Endothelial cell of umbilical vein (primary cell): ENCODE data around the gene ATG5. TPM values are rescaled to one million over a fixed set of nuclear protein-coding genes. Genes with fewer than 3 reads are reported as not detected.

Source experiments
- BruUV-seq: library from RNA; stranded (reverse); fragments of 400-500 nt; replicated peaks from 2 replicates; lab custom pipeline; 2021; lab: Mats Ljungman, UMichigan
- CTCF ChIA-PET: fragments of 300-600, 350-600 bp; sonication (Branson Sonifier 250); formaldehyde crosslinking; loops from one replicate; lab custom pipeline; 2021; ENCODE audit warnings: antibody characterized with exemption, inconsistent platforms; lab: Charles Lee
- POLR2A ChIA-PET: fragments of 300-600, 350-600 bp; sonication (Branson Sonifier 250); formaldehyde crosslinking; loops from one replicate; lab custom pipeline; 2021; ENCODE audit warnings: antibody characterized with exemption, inconsistent platforms; lab: Charles Lee
- DNase-seq: peaks from one replicate; pipeline ENCODE4 v3.0.0-alpha.2; 2011; ENCODE audit warnings: low read depth, low spot score
- FAIRE-seq: peaks from 2 replicates; lab custom pipeline; 2011; peaks lifted over from hg19 to GRCh38; lab: Jason Lieb, UNC
- H2AFZ ChIP-seq: 2 replicates; pipeline ENCODE4 v1.6.0; 2012; ENCODE audit warnings: low read depth, low read length, control low read depth, inconsistent platforms
- H3K27ac ChIP-seq: 2 replicates; pipeline ENCODE4 v1.5.1; 2011; ENCODE audit warnings: low read depth, mild to moderate bottlenecking, control low read depth, low read length, moderate library complexity; ENCODE audit not compliant: insufficient read depth
- H3K27me3 ChIP-seq, 2 experiments: 2 replicates each; pipeline versions ENCODE4 v1.6.0 to v1.6.1; 2011; ENCODE audit warnings: low read length in 2 of 2, mixed read lengths in 1 of 2; ENCODE audit not compliant: control insufficient read depth in 2 of 2, insufficient read depth in 2 of 2
- H3K36me3 ChIP-seq, 2 experiments: 2 replicates in 1 of 2; 3 replicates in 1 of 2; pipeline ENCODE4 v1.5.1; 2011; ENCODE audit warnings: low read length in 2 of 2, mild to moderate bottlenecking in 1 of 2, moderate library complexity in 1 of 2; ENCODE audit not compliant: control insufficient read depth in 2 of 2, insufficient read depth in 2 of 2; ENCODE audit errors: extremely low read depth in 1 of 2
- H3K4me1 ChIP-seq: 3 replicates; pipeline ENCODE4 v1.5.1; 2011; ENCODE audit warnings: mild to moderate bottlenecking, low read length; ENCODE audit not compliant: control insufficient read depth, insufficient read depth; ENCODE audit errors: extremely low read depth
- H3K4me2 ChIP-seq: 2 replicates; pipeline ENCODE4 v1.6.1; 2011; ENCODE audit warnings: low read length, control low read depth, mixed read lengths; ENCODE audit not compliant: insufficient read depth
- H3K4me3 ChIP-seq, 3 experiments: fragments of 200-600 bp in 1 of 3; sonication (generic), shearing (Covaris generic) in 1 of 3; replicated peaks in 1 of 3; 2 replicates each; pipeline ENCODE4 v1.5.1; 2011 to 2016; ENCODE audit warnings: control low read depth in 3 of 3, low read length in 3 of 3, mild to moderate bottlenecking in 2 of 3, inconsistent platforms in 1 of 3, low read depth in 1 of 3, moderate library complexity in 1 of 3; ENCODE audit not compliant: insufficient read depth in 1 of 3
- H3K79me2 ChIP-seq: 2 replicates; pipeline ENCODE4 v1.6.0; 2012; ENCODE audit warnings: low read length, inconsistent platforms; ENCODE audit not compliant: control insufficient read depth, insufficient read depth
- H3K9ac ChIP-seq: replicated peaks from 2 replicates; pipeline ENCODE3; 2011; ENCODE audit warnings: low read length, control low read depth; ENCODE audit not compliant: insufficient read depth; ENCODE audit errors: extremely low read depth
- H3K9me1 ChIP-seq: replicated peaks from 3 replicates; pipeline ENCODE4 v1.6.0; 2011; ENCODE audit warnings: mild to moderate bottlenecking, low read length; ENCODE audit not compliant: control insufficient read depth, insufficient read depth; ENCODE audit errors: extremely low read depth
- H3K9me3 ChIP-seq: replicated peaks from 2 replicates; pipeline ENCODE4 v1.5.1; 2012; ENCODE audit warnings: low read length, inconsistent platforms; ENCODE audit not compliant: control insufficient read depth, insufficient read depth
- H4K20me1 ChIP-seq: replicated peaks from 2 replicates; pipeline ENCODE3; 2011; ENCODE audit warnings: mild to moderate bottlenecking, low read length; ENCODE audit not compliant: control insufficient read depth, insufficient read depth; ENCODE audit errors: extremely low read depth
- CTCF ChIP-seq, 2 donors: IDR thresholded peaks; 1 replicate in 1 of 2; 2 replicates in 1 of 2; pipeline ENCODE4 v1.5.1; 2011; ENCODE audit warnings: low read length in 2 of 2, mild to moderate bottlenecking in 2 of 2, moderate library complexity in 2 of 2, control low read depth in 1 of 2, inconsistent platforms in 1 of 2, low read depth in 1 of 2; ENCODE audit not compliant: insufficient read depth in 1 of 2; ENCODE audit errors: extremely low read depth in 1 of 2
- EZH2 ChIP-seq: IDR thresholded peaks from 2 replicates; pipeline ENCODE4 v1.6.1; 2012; ENCODE audit warnings: borderline replicate concordance, low read depth, mild to moderate bottlenecking, moderate library complexity, low read length, inconsistent platforms; ENCODE audit not compliant: severe bottlenecking
- FOS ChIP-seq: IDR thresholded peaks from 2 replicates; pipeline ENCODE4 v1.6.1; 2011; ENCODE audit warnings: mild to moderate bottlenecking, low read length, moderate library complexity, borderline replicate concordance; ENCODE audit not compliant: insufficient read depth
- GATA2 ChIP-seq: IDR thresholded peaks from 2 replicates; pipeline ENCODE4 v1.7.0; 2011; ENCODE audit warnings: low read depth, mild to moderate bottlenecking, moderate library complexity, mixed read lengths, low read length; ENCODE audit not compliant: insufficient read length, insufficient read depth
- JUN ChIP-seq: IDR thresholded peaks from 2 replicates; pipeline ENCODE4 v1.6.1; 2011; ENCODE audit warnings: borderline replicate concordance, low read depth; ENCODE audit not compliant: insufficient read length, insufficient read depth
- MAX ChIP-seq: IDR thresholded peaks from 2 replicates; pipeline ENCODE4 v1.6.1; 2011; ENCODE audit not compliant: insufficient read depth, insufficient read length
- MYC ChIP-seq: IDR thresholded peaks from one replicate; pipeline ENCODE4 v1.6.1; 2011; ENCODE audit warnings: mild to moderate bottlenecking, low read depth, low read length
- POLR2A ChIP-seq: IDR thresholded peaks from 2 replicates; pipeline ENCODE4 v1.6.1; 2012; ENCODE audit warnings: low read depth, mild to moderate bottlenecking, control low read depth, low read length
- POLR2AphosphoS5 ChIP-seq: IDR thresholded peaks from 2 replicates; pipeline ENCODE4 v1.6.1; 2012; ENCODE audit warnings: low read depth, mild to moderate bottlenecking, control low read depth, low read length, moderate library complexity; ENCODE audit not compliant: insufficient read depth
- dilution Hi-C: fragments of 300-500 bp; cut with MboI; formaldehyde crosslinking; loops from one replicate; pipeline ENCODE4 v1.15.0; 2019; ENCODE audit warnings: low sequenced_read_pairs; ENCODE audit not compliant: extremely low pct_ligation_motif_present
- intact Hi-C: fragments of 100-400 bp; cut with micrococcal nuclease; formaldehyde crosslinking; loops from one replicate; pipeline ENCODE4 v1.10.0; 2022
- polyA plus RNA-seq, 4 experiments: library from polyadenylated mRNA; depleted of rRNA in 3 of 4; stranded (reverse) in 3 of 4; unstranded in 1 of 4; fragments of >200 nt; gene quantifications; 2 replicates each; pipeline versions ENCODE4 v1.2.1 to v1.2.3, GENCODE V29; 2011 to 2012; ENCODE audit warnings: missing spikeins in 1 of 4
- total RNA-seq: library from RNA; stranded (reverse); gene quantifications from 2 replicates; pipeline ENCODE4 v1.2.3, GENCODE V29; 2021

The ATG5 gene
- total and polyA plus RNA-seq, 2 donors (not counting 3 experiments of a cell fraction or from before 2014, with no cell fraction given), result 14.1 to 32.8 TPM

- H3K27ac ChIP-seq, result no peak overlapping the region
- H3K9me1 ChIP-seq, result no peaks in the 10 kb centered on the region
- no peak overlapping the region for H2AFZ ChIP-seq
- intact Hi-C loops (no loop called here), dilution Hi-C loops (no loop called here)
- no TSS peak for BruUV-seq
- FAIRE-seq (no peak), DNase-seq (no peak)
- ChIA-PET POLR2A (no interaction called here), CTCF (no interaction called here)
- H3K4me2 ChIP-seq, result no peak overlapping the region
- no peaks in the 10 kb centered on the region for H3K36me3 ChIP-seq
- H3K4me1 ChIP-seq, result no peaks in the 10 kb centered on the region
- H3K79me2 ChIP-seq, result no peaks in the 10 kb centered on the region
- H3K4me3 ChIP-seq, result no peak overlapping the region
- no peak overlapping the region for H3K9ac ChIP-seq
- H3K27me3 ChIP-seq, result peaks cover 0 to under 1% of the 10 kb centered on the region in 2 experiments
- no peaks in the 10 kb centered on the region for H4K20me1 ChIP-seq
- H3K9me3 ChIP-seq, result no peaks in the 10 kb centered on the region
- TF ChIP-seq CTCF (IDR thresholded peaks at IDR 0.05; ENCODE audit: extremely low read depth in 1 of 2, insufficient read depth in 1 of 2, low read depth in 1 of 2, low read length in 2 of 2), result no peak
- no peak for TF ChIP-seq MYC
- TF ChIP-seq EZH2, result no peak
- TF ChIP-seq GATA2, result no peak
- no peak for TF ChIP-seq POLR2A
- no peak for TF ChIP-seq JUN
- no peak for TF ChIP-seq POLR2AphosphoS5
- no peak for TF ChIP-seq FOS
- no peak for TF ChIP-seq MAX
These were observed 165.4 kb downstream of the ATG5 start for GRCh38 chr6:106160189-106160588.
